HG03097 (cell line): ENCODE data around the gene MUC6.

ENCODE experiments used
- ATAC-seq: cut with Tn5 transposase; IDR thresholded peaks from one replicate; pipeline ENCODE4 v1.9.1; 2021; ENCODE audit not compliant: unreplicated experiment, low FRiP score

The MUC6 gene

DNA sequence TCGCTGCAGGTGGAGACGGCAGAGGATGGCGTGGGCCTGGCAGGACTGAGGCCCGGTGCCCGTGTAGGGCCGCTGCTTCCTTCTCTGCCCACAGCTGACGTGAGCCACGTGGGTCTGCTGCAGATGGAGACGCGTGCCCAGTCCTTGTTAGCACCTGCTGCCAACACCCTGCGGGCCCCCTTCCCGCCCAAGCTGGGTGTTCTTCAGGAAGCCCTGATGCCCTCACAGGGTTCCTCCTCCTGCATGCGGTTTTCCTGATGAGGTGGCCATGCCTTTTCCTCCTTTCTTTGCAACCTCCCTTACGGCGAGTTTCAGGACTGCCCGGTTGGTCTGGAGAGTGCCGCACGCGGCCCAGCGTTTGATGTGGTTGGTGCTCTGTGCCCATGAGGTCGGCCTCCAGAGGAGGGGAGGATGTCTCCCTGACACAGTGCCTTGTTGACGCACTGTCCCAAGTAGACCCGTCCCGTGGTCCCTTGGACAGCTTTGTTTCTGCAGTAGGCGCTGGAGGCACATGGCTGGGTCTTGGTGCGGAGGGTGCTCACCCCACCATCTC, 66.1 kb downstream of the MUC6 start:
- ATAC-seq, result no peak

DNA sequence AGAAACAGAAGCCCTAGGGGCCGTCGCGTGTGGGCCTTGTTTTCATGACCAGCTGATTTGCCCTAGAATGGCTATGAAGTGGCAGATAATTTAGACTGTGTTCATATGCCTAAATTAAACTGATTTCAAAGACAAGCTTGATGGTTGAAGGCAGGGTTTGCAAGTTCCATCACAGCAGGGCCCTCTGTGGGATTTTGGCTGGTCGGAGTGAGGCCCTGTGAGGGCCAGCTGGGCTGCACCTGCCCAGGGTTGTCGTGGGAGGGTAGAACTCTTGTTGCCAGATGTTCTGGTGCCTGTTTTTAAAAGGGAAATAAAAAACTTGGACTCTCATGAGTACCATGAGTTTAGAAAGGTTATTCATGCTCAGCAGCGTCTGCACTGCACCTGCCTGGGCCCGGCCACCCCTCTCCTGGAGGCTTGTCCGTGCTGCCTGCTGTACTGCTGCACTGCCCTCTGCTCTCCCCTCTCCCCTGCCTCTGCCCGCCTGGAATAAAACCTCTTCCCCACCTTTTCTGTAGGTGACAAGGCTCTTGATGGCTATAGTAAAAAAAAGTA, 66.8 kb downstream of the MUC6 start:
- ATAC-seq, result no peak

DNA sequence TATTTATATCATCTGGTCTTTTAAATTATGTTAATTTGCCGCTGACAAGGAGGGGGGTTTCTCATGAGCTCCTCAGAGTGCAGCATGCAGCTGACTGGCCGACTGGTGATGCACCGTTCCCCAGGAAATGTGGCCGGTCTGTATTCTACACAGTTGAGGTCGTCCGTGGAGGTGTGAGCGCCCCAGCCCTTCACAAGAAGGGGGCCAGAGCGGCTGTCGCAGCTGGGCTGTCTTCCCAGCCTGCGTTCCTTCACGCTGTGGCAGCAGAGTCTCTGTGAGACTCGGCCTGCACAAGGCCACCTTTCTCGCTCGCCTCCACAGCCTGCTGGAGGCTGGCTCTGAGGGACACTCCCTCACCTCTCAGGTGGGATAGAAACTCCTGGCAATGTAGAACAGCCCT, 67.7 kb downstream of the MUC6 start:
- no peak for ATAC-seq

DNA sequence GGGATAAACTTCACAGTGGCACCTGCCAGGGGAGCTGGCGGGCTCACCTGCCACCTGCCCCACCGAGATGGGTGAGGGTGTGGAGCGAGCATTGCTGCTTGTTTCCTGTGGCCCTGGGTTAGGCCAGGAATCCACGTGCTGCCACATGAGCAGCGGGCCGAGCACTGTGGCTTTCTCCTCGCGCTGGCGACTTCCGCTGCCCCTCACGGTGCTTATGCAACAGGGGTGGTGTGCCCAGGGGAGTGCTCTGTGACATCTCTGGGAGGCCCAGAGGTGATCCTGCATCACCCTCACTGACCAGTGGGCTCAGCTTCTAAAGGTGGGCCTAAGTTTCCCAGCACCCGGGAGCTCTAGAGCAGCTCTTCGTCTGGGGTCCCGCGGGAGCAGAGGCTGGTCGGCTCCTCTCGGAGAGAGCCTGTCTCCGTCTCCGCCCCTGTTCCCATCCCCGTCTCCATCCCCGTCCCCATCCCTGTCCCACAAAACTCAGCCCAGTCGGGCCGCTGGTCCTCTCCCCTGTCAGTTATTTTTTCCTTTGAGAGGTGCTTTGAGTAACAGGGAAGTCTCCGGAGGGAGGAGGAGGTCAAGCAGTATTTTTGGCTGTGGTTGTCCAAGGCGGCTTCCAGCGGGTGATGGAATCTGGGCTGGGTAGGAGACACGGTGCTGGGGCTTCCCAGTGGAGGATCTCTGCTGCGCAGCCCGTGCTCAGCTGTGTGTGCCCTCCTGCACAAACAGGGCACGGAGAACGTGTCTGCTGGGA, 68.3 kb downstream of the MUC6 start:
- ATAC-seq, result no peak

DNA sequence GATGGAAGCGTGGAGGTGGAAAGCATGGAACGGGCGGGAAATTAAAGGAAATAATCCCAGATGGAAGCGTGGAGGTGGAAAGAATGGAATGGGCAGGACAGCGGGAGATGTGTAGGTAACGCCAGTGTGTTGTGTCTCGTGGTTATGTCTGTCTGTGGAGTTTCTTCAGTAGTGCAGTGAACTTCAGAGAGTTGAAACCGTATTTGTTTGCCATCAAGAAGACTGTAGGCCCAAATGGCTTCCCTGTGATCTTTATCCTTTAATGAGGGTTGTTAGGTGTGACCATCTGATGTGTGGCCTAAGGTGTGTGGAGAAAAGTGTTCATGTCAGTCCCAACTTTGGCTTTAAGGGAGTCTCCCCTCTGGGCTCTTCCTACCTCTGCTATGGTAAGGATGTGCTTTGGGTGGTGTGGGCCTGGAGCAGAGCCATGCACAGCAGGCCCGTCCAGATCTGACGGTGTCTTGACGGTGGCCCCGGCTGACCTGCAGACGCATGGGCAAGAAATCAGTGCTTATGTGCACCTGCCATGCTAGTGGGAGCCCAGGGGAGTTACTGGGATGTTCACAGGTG, 71.2 kb downstream of the MUC6 start:
- ATAC-seq, result no peak

DNA sequence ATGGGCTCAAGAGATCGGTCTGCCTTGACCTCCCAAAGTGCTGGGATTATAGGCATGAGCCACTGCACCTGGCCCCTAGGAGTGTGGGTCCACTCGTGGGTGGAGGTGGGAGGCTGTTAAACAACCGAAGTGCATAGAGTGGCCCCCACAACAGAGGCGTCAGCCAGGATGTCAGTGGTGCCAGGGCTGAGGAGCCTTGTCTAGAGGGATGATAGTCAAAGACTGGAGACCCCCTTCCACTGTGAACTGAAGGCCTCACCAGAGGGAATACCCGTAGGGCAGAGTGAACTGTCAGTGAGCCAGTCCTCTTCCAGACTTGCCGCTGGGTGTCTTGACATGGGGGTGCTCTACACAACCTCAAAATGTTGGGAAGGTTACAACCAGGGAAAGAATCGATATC, 72.7 kb downstream of the MUC6 start:
- ATAC-seq, result no peak
